Measurements from ENCODE around the gene NPPC. TPM values are rescaled to one million over a fixed set of nuclear protein-coding genes. Genes with fewer than 3 reads are reported as not detected.

Gene NPPC
- total RNA-seq, 1 donor from 2014 or later = 0.66 TPM

DNA sequence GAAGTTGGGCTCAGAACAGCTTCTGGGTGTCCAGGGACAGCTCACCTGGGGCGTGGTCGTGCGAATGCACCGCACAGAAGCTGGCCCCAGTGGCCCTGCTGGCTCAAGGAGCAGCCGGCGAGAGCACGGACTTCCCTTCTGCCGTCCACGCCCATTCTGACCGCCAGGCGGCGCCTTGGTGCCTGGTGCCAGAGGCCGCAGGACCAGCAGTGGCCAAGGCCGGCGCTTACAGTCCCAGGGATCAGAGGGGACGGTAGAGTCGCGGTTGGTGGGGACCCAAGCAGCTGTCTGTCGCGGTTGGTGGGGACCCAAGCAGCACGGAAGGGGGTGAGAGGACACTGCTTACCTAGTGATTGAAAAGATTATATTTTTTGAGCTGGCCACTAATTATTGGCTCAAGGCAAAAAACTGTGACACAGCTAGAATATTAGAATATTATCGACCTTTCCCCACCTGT, 25.7 kb downstream of the NPPC start:
- TF ChIP-seq EZH2 (IDR thresholded peaks at IDR 0.05; ENCODE audit: insufficient read depth, low read length) = no peak
- TF ChIP-seq CTCF (IDR thresholded peaks at IDR 0.05; ENCODE audit: insufficient read depth, low read depth, low read length) = peak; percentile 68
- H3K9me3 ChIP-seq (ENCODE audit: insufficient read depth, low read depth, low read length) = peaks cover 2% of the 10 kb centered on the region
- Mint-ChIP-seq H3K27ac (ENCODE audit: unreplicated experiment) (no peak overlapping the region), H3K36me3 (ENCODE audit: low read depth, unreplicated experiment) (no peaks in the 10 kb centered on the region), H3K9me3 (ENCODE audit: unreplicated experiment) (no peaks in the 10 kb centered on the region), H3K4me1 (ENCODE audit: low read depth, unreplicated experiment) (no peaks in the 10 kb centered on the region), H3K4me3 (ENCODE audit: unreplicated experiment) (no peak overlapping the region), H3K27me3 (ENCODE audit: low read depth, unreplicated experiment) (peaks cover 21% of the 10 kb centered on the region)
- H4K20me1 ChIP-seq (ENCODE audit: insufficient read depth, low read length) = no peaks in the 10 kb centered on the region
- no peaks in the 10 kb centered on the region for H3K79me2 ChIP-seq (ENCODE audit: insufficient read depth, low read length)
- peaks cover 9% of the 10 kb centered on the region for H3K27me3 ChIP-seq (ENCODE audit: insufficient read depth, low read length)
- DNase-seq (ENCODE audit: low read depth) (peak; percentile 20), FAIRE-seq (no peak)
- no peak overlapping the region for H3K27ac ChIP-seq (ENCODE audit: low read depth, low read length)
- no peak overlapping the region for H3K4me2 ChIP-seq (ENCODE audit: low read length)
- H2AFZ ChIP-seq (ENCODE audit: low read depth, low read length) = no peak overlapping the region
- H3K9ac ChIP-seq (ENCODE audit: low read length) = no peak overlapping the region
- no peak overlapping the region for H3K4me3 ChIP-seq (ENCODE audit: insufficient read depth, low read depth, low read length)
- H3K36me3 ChIP-seq (ENCODE audit: insufficient read depth, low read length) = no peaks in the 10 kb centered on the region
- H3K4me1 ChIP-seq (ENCODE audit: insufficient read depth, low read length) = no peaks in the 10 kb centered on the region

- no peak for TF ChIP-seq EZH2 (IDR thresholded peaks at IDR 0.05; ENCODE audit: insufficient read depth, low read length)
- TF ChIP-seq CTCF (IDR thresholded peaks at IDR 0.05; ENCODE audit: insufficient read depth, low read depth, low read length) = no peak
- H3K9ac ChIP-seq (ENCODE audit: low read length) = no peak overlapping the region
These were observed 31.4 kb downstream of the NPPC start for GRCh38 chr2:231894566-231895380.

DNA sequence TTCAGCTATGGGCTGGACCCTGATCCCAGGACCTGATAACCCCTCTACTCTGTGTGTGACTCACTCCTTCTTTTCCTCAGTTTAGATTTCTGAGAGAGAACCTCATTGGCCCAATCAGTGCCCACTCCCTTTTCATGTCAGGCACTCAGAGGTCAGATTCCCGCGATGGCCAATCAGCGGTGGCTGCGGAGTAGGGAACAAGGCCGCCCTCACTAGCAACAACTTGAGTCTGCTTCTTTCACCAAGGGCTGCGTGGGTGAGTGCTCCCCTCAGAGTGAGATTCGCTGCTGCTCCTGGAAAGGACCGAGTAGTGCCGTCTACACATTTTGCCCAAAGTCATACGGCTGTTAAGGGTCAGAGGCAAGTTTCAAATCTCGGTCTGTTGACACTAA, 34.7 kb downstream of the NPPC start:
- Mint-ChIP-seq H3K27ac (ENCODE audit: unreplicated experiment) (no peak overlapping the region), H3K4me1 (ENCODE audit: low read depth, unreplicated experiment) (no peaks in the 10 kb centered on the region), H3K27me3 (ENCODE audit: low read depth, unreplicated experiment) (peaks cover 23% of the 10 kb centered on the region), H3K9me3 (ENCODE audit: unreplicated experiment) (no peaks in the 10 kb centered on the region), H3K36me3 (ENCODE audit: low read depth, unreplicated experiment) (no peaks in the 10 kb centered on the region), H3K4me3 (ENCODE audit: unreplicated experiment) (no peak overlapping the region)
- no peaks in the 10 kb centered on the region for H4K20me1 ChIP-seq (ENCODE audit: insufficient read depth, low read length)
- H3K4me2 ChIP-seq (ENCODE audit: low read length) = no peak overlapping the region
- H3K79me2 ChIP-seq (ENCODE audit: insufficient read depth, low read length) = no peaks in the 10 kb centered on the region
- DNase-seq (ENCODE audit: low read depth) (no peak), FAIRE-seq (no peak)
- no peak overlapping the region for H3K27ac ChIP-seq (ENCODE audit: low read depth, low read length)
- no peaks in the 10 kb centered on the region for H3K36me3 ChIP-seq (ENCODE audit: insufficient read depth, low read length)
- no peak overlapping the region for H3K4me3 ChIP-seq (ENCODE audit: insufficient read depth, low read depth, low read length)
- peaks cover 11% of the 10 kb centered on the region for H3K27me3 ChIP-seq (ENCODE audit: insufficient read depth, low read length)
- TF ChIP-seq CTCF (IDR thresholded peaks at IDR 0.05; ENCODE audit: insufficient read depth, low read depth, low read length) (no peak), EZH2 (IDR thresholded peaks at IDR 0.05; ENCODE audit: insufficient read depth, low read length) (no peak)
- H3K4me1 ChIP-seq (ENCODE audit: insufficient read depth, low read length) = no peaks in the 10 kb centered on the region
- no peak overlapping the region for H2AFZ ChIP-seq (ENCODE audit: low read depth, low read length)
- no peaks in the 10 kb centered on the region for H3K9me3 ChIP-seq (ENCODE audit: insufficient read depth, low read depth, low read length)
- no peak overlapping the region for H3K9ac ChIP-seq (ENCODE audit: low read length)

More at GRCh38 chr2:231894566-231895380, 31.4 kb downstream of the NPPC start:
- H3K27me3 Mint-ChIP-seq (ENCODE audit: low read depth, unreplicated experiment) = peaks cover 22% of the 10 kb centered on the region
- no peaks in the 10 kb centered on the region for H3K36me3 Mint-ChIP-seq (ENCODE audit: low read depth, unreplicated experiment)
- no peaks in the 10 kb centered on the region for H4K20me1 ChIP-seq (ENCODE audit: insufficient read depth, low read length)
- no peak overlapping the region for H3K4me2 ChIP-seq (ENCODE audit: low read length)
- H2AFZ ChIP-seq (ENCODE audit: low read depth, low read length) = no peak overlapping the region
- no peaks in the 10 kb centered on the region for H3K4me1 Mint-ChIP-seq (ENCODE audit: low read depth, unreplicated experiment)
- H3K4me1 ChIP-seq (ENCODE audit: insufficient read depth, low read length) = no peaks in the 10 kb centered on the region
- H3K9me3 ChIP-seq (ENCODE audit: insufficient read depth, low read depth, low read length) = no peaks in the 10 kb centered on the region
- H3K9me3 Mint-ChIP-seq (ENCODE audit: unreplicated experiment) = no peaks in the 10 kb centered on the region
- DNase-seq (ENCODE audit: low read depth) = no peak
- H3K27ac ChIP-seq (ENCODE audit: low read depth, low read length) = no peak overlapping the region
- peaks cover 13% of the 10 kb centered on the region for H3K27me3 ChIP-seq (ENCODE audit: insufficient read depth, low read length)
- H3K4me3 Mint-ChIP-seq (ENCODE audit: unreplicated experiment) = no peak overlapping the region
- no peaks in the 10 kb centered on the region for H3K36me3 ChIP-seq (ENCODE audit: insufficient read depth, low read length)
- no peak overlapping the region for H3K27ac Mint-ChIP-seq (ENCODE audit: unreplicated experiment)
- no peak overlapping the region for H3K4me3 ChIP-seq (ENCODE audit: insufficient read depth, low read depth, low read length)
- FAIRE-seq = no peak
- H3K79me2 ChIP-seq (ENCODE audit: insufficient read depth, low read length) = no peaks in the 10 kb centered on the region

Data from astrocyte (in vitro differentiated cells and primary cell).